HG03060 (cell line): ENCODE measurements around the gene NFIB.

Experiments used
- ATAC-seq: cut with Tn5 transposase; IDR thresholded peaks from one replicate; pipeline ENCODE4 v1.9.1; 2021; ENCODE audit warnings: low read depth, moderate number of reproducible peaks; ENCODE audit not compliant: unreplicated experiment

The NFIB gene

GRCh38 chr9:14136047-14136635, 177.8 kb downstream of the NFIB start:
- no peak for ATAC-seq

- ATAC-seq, result no peak
Measured at GRCh38 chr9:14135421-14135820, 178.5 kb downstream of the NFIB start.

GRCh38 chr9:14133394-14133793, 180.5 kb downstream of the NFIB start:
- no peak for ATAC-seq

- no peak for ATAC-seq
Measured at GRCh38 chr9:14132775-14133174, 181.2 kb downstream of the NFIB start.

- no peak for ATAC-seq
Measured at GRCh38 chr9:14131356-14132088, 182.4 kb downstream of the NFIB start.

DNA sequence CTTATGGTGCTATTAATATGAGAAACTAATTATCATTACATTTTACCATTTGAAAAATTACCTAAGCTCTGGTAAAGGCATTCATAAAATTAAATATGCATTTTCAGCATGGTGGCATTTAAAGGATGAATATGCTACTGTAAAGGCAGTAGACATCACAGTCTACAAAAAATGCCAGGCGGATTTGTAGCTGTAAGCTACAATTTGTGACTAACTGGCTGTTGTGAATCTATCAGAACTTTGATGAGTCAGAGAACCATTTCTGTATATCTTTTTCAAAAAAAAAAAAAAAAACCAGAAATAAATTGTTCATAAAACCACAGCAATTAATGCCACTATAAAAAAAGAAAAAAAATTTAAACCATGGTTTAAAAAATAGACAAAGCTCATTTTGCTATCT, 186.3 kb downstream of the NFIB start:
- ATAC-seq, result no peak

DNA sequence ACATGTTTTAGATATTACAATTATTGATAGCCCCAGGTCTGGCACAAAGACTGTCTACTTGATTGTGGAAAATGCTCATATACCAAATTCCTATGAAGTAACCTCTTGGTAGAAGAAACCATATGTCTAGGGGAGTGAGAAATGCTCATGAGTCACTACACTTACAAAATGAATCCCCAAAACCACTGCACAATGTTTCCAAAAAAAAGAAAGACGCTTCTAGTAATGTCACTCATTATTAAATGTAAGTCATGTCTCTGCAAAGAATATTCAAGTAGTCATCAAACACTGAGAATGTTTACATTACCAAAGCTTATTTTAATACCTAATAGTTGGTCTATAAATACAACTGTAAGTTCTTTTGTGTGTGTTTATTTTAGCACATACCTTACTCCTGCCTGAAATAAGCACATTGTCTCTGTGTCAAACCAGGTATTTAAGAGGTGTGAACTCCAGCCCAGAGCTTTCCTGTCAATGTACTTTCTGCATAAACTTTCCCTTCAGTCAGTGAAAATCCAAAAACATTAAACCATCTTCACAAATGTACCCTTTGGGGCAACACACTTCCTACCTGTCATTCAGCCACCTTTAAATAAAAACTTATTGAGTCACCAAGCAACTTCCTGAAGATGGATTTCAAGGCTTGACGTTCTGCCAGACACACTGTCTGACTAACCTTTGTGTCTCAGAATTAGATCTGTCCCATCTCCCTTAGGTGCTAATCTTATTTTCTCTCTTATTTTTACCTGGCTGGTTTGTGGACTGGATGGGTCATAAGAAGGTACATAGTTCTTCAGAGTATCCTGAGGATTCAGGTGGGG, 194.0 kb downstream of the NFIB start:
- no peak for ATAC-seq

DNA sequence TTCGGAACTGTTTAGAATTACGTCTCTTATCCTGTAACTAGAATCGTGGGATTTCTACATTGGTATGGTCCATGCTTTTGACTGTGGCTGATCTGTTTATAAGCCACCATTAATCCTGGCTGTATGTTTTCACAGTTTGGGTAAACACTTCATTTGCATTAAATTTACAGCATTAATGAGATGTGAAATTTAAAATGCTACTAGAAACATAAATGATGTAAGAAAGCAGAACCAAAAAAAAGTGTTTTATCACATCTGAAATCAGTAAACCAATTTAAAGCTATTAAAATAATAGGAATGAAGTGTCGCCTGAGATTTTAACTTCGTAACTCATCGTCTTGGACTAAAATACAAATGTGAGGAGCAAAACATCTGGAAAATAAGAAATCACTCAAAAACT, 201.7 kb downstream of the NFIB start:
- no peak for ATAC-seq

DNA sequence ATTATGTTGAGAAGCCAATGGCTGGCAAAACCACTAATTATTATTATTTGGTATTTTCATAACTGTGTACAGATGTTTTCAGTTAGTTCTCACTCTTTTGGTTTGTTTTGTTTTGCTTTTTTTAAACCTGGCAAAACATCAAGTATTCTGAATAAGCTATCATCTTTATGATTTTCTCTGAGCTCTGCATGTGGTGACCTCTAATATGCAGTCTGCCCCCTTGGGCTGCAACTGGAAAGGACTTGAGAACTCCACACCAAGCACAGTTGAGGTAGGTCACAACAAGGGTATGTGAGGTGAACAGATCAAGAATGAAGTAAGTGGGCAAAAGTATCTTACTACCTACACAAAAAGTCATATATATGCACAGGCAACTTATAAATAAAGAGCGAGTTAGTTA, 202.2 kb downstream of the NFIB start:
- ATAC-seq, result no peak

- ATAC-seq, result no peak
Measured at GRCh38 chr9:14107977-14108376, 206.0 kb downstream of the NFIB start.

- no peak for ATAC-seq
Measured at GRCh38 chr9:14107495-14107894, 206.4 kb downstream of the NFIB start.

DNA sequence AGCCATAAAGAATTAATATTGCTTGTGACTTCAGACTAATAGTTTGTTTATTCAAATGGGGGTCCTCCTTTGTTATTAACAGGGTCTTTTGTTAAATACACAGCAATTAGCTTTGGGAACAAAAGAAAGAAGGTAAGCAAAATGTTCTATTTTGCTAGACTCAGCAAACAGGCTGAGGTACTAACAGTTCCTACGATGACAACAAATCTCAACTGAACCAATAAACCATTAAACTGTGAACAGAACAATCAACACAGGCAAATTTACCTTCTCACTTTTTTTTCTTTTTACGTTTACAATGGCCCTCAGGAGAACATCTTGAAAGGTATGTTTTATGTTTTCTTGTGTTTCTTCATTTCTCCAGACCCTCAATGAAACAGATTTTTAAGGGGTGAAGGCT, 207.2 kb downstream of the NFIB start:
- no peak for ATAC-seq

DNA sequence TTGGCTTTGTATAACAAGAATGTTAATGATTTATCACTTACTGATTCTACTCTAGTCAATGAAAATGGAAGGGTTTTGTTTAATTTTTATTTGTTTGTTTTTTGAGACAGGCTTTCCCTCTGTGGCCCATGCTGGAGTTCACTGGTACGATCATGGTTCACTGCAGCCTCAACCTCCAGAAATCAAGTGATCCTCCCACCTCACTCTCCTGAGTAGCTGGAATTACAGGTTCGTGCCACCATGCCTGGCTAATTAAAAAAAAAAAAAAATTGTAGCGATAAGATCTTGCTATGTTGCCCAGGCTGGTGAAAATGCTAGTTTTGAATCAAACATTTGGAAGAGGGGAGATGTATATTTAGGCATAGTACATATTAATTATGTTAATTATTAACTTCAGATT, 209.4 kb downstream of the NFIB start:
- no peak for ATAC-seq

DNA sequence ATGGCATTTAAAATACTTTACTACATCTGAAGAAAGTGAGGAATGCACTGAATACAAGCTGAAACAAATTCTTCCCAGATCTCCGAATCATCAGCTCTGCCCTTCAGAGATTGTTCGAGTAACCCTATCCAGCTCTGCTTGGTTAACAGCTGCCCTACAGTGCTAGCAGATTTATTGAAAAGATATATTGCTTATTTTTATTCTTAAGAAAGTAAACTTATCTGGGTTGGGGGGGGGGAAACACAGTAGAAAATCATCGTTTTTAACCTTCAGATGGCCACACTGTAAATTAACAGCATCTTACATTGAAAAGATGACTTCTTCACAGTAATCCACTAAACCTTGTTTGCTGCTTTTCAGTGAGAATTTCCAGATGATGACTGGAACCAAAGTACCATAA, 210.8 kb downstream of the NFIB start:
- ATAC-seq, result no peak

DNA sequence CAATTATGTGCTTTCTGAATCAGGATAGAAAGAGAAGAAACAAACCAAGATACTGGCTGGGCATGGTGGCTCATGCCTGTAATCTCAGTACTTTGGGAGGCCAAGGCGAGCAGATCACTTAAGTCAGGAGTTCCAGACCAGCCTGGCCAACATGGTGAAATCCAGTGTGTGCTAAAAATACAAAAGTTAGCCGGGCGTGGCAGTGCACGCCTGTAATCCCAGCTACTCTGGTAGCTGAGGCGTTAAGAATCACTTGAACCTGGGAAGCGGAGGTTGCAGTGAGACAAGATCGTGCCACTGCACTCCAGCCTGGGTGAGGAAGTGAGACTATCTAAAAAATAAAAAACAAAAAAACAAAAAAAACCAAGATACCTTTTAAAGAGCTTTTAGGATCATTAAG, 214.2 kb downstream of the NFIB start:
- ATAC-seq, result no peak

DNA sequence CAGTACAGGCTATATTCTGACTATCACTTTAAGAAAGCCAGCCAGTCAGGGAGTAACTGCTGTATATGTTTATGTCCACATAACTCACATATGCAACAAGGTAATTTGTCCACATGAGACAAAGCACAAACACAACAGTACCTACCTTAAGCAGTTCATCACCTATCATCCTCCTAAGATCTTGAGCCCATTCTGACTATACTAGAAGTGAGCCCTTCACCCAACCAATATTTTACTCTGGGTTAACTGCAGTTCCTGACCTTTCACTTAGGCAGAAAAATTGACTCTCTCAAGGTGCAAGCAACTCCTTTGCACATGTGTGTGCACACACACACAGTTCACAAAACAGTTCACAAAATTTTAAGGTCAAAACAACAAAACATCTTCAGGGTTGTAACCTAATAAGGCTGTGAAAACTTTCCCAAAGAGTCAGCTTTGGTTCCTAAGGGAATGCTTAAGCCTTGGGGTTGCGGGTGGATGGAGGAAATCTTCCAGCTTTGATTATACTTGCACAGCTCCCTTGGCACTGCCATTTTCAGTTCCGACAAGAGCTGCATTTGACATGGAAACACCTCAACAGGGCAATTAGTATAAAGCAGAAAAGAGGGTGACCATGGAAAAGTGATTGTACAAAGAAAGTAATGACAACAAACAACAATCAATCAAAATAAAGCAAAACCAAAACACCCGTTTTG, 215.3 kb downstream of the NFIB start:
- no peak for ATAC-seq

DNA sequence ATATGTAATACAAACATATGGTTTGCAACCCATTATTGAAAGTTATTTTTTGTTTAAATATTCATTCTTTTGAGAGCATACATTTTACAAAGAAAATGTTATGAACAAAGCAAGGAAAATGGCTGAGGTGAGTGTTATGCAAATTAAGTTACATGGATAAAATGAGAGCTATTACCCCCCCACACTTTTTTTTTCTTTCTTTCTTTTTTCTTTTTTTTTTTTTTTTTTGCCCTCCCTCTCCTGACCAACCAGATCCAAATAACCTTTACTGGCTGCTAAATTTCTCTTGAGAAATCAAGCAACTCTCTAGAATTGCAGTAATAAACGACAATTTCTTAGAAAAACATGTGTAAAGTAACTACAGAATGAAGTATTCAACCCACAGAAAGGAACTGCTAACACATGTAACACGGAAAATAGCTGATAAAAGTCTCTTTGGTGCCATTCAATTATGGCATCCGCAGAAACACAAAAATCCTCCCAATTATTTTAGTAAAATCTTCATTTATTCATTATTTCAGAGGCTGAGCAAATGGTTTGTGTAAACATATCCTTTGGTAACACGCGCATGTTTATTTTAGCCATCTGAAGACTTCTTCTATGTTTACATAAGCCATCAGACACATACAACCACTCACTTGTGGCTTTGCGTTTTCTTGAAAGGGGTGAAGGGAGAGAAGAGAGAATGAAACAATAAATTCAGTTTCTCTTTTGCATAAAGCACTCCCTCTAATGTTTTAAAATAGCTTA, 216.1 kb downstream of the NFIB start:
- ATAC-seq, result no peak

- no peak for ATAC-seq
Measured at GRCh38 chr9:14097215-14097614, 216.7 kb downstream of the NFIB start.

DNA sequence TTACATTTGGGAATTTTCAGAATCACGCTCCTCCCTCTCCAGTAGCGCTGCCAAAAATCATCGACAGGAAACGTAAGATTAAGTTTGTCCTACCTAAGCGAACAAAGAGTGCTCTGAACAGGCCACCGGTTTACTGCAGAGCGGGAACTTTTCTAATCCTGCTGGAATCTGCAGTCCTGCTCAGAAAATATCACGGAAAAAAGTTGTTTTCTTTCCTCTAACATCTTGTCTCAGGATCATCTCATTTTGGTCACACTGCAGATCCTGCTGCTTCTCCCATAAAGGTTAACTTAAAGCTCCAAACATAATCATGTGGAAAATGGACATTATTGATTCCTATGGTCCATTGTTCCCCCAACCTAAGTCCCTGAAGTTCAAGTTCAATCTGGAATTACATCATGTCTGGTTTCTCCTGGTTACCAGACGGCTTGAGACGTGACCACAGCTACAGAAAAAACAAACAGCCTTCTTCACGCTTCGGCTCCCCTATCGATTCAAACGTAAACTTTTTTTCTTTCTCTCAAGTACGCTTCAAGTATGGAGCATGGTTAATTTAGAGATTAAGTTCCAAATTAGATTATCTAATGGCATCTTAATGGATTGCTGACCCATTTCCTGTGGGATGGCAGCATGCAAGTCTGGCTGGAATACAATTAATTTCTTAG, 217.6 kb downstream of the NFIB start:
- ATAC-seq, result no peak

DNA sequence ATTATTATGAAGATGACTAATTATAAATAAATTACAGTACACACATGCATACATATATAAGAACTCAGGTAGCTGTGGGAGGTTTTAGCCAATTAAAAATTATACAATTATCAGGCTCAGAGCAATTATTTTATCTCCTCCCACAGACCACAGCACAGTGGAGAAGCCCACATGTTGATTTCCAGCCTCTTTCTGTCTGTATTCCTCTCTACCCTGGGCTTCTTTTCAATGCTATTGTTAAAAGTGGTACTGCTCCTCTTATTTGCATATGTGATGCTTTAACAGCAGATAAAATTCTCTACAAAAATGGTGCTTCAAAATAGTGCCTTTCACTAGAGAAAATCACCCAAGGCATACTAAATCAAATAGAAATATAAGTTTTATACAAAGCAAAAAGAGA, 218.7 kb downstream of the NFIB start:
- ATAC-seq, result no peak
